GM23338 (cell line): ENCODE results near the gene COL9A2. TPM values are rescaled to one million over a fixed set of nuclear protein-coding genes. Genes with fewer than 3 reads are reported as not detected.

Source experiments
- ATAC-seq: fragments of 200-7000 bp; cut with Tn5 transposase; 3 replicates; pipeline ENCODE4 v1.9.1; 2020
- DNase-seq: peaks from one replicate; pipeline ENCODE4 v3.0.0-alpha.2; 2015; ENCODE audit warnings: low spot score
- H2AFZ ChIP-seq: fragments of 200-600 bp; sonication (generic); 2 replicates; pipeline ENCODE4 v1.8.0; 2016; ENCODE audit warnings: antibody characterized with exemption, mild to moderate bottlenecking, moderate library complexity
- H3F3A ChIP-seq: fragments of 200-600 bp; sonication (generic); replicated peaks from 2 replicates; pipeline ENCODE4 v1.8.0; 2017; ENCODE audit warnings: antibody characterized with exemption, mixed run types, low read depth
- H3K27ac ChIP-seq: fragments of 200-600 bp; sonication (generic); 2 replicates; pipeline ENCODE4 v1.6.1; 2016; ENCODE audit warnings: low read depth
- H3K27me3 ChIP-seq: fragments of 200-600 bp; sonication (generic); 2 replicates; pipeline ENCODE4 v1.8.0; 2016; ENCODE audit warnings: mild to moderate bottlenecking, mixed run types, moderate library complexity; ENCODE audit not compliant: insufficient read depth
- H3K36me3 ChIP-seq: fragments of 200-600 bp; sonication (generic); 2 replicates; pipeline ENCODE4 v1.8.0; 2016; ENCODE audit warnings: mild to moderate bottlenecking; ENCODE audit not compliant: insufficient read depth
- H3K4me1 ChIP-seq: fragments of 200-600 bp; sonication (generic); 2 replicates; pipeline ENCODE4 v1.8.0; 2016; ENCODE audit warnings: mild to moderate bottlenecking, moderate library complexity; ENCODE audit not compliant: insufficient read depth
- H3K4me2 ChIP-seq: fragments of 200-600 bp; sonication (generic); 2 replicates; pipeline ENCODE4 v1.7.1; 2017; ENCODE audit warnings: mixed run types
- H3K4me3 ChIP-seq: fragments of 200-600 bp; sonication (generic); 2 replicates; pipeline ENCODE4 v1.6.1; 2016; ENCODE audit warnings: mixed run types
- H3K79me2 ChIP-seq: fragments of 200-600 bp; sonication (generic); replicated peaks from 2 replicates; pipeline ENCODE4 v1.8.0; 2017; ENCODE audit warnings: mild to moderate bottlenecking; ENCODE audit not compliant: insufficient read depth
- H3K9me2 ChIP-seq: fragments of 200-600 bp; sonication (generic); 2 replicates; pipeline ENCODE4 v1.8.0; 2017; ENCODE audit not compliant: insufficient read depth
- H4K20me1 ChIP-seq: fragments of 200-600 bp; sonication (generic); replicated peaks from 2 replicates; pipeline ENCODE4 v1.8.0; 2017; ENCODE audit warnings: mild to moderate bottlenecking; ENCODE audit not compliant: insufficient read depth
- H3K27ac Mint-ChIP-seq: 2 replicates; pipeline ENCODE4 v1.8.0; 2020; ENCODE audit warnings: inconsistent platforms, mild to moderate bottlenecking, moderate library complexity, mixed read lengths
- H3K27me3 Mint-ChIP-seq: 3 replicates; pipeline ENCODE4 v1.8.0; 2022; ENCODE audit warnings: low read depth, mild to moderate bottlenecking, moderate library complexity, mixed read lengths, inconsistent platforms; ENCODE audit not compliant: insufficient read depth, poor library complexity
- H3K36me3 Mint-ChIP-seq: 3 replicates; pipeline ENCODE4 v1.8.0; 2021; ENCODE audit warnings: low read depth, mild to moderate bottlenecking, inconsistent platforms, moderate library complexity, mixed read lengths
- H3K4me1 Mint-ChIP-seq: 3 replicates; pipeline ENCODE4 v1.8.0; 2020; ENCODE audit warnings: mild to moderate bottlenecking, inconsistent platforms, mixed read lengths
- H3K4me3 Mint-ChIP-seq: 3 replicates; pipeline ENCODE4 v1.8.0; 2021; ENCODE audit warnings: moderate library complexity, mild to moderate bottlenecking, inconsistent platforms, mixed read lengths
- H3K9me3 Mint-ChIP-seq: 3 replicates; pipeline ENCODE4 v1.8.0; 2020; ENCODE audit warnings: moderate library complexity, mild to moderate bottlenecking, inconsistent platforms, mixed read lengths
- CREB1 ChIP-seq: fragments of 250-450 bp; sonication (Bioruptor Pico); IDR thresholded peaks from 2 replicates; pipeline ENCODE4 v1.5.0; 2020; ENCODE audit warnings: low read depth, mild to moderate bottlenecking, moderate library complexity
- CTCF ChIP-seq, 2 experiments: fragments of 200-600 bp in 1 of 2; sonication (generic) in 1 of 2; conservative IDR thresholded peaks; 2 replicates each; pipeline versions ENCODE4 v1.5.1 to v1.6.1; 2016 to 2017; ENCODE audit warnings: antibody characterized with exemption in 2 of 2, low read depth in 2 of 2, mild to moderate bottlenecking in 2 of 2, moderate library complexity in 1 of 2
- ETS1 ChIP-seq: IDR thresholded peaks from 2 replicates; pipeline ENCODE4 v1.6.1; 2016; ENCODE audit warnings: antibody characterized with exemption
- EZH2 ChIP-seq: fragments of 200-600 bp; sonication (generic); IDR thresholded peaks from one replicate; pipeline ENCODE4 v1.8.0; 2017; ENCODE audit warnings: antibody characterized with exemption, mild to moderate bottlenecking, low read depth; ENCODE audit not compliant: unreplicated experiment
- EZH2phosphoT487 ChIP-seq: fragments of 200-600 bp; sonication (generic); IDR thresholded peaks from one replicate; pipeline ENCODE4 v1.8.1; 2018; ENCODE audit warnings: antibody characterized with exemption; ENCODE audit not compliant: unreplicated experiment
- JUNB ChIP-seq: IDR thresholded peaks from one replicate; pipeline ENCODE4 v1.6.1; 2016; ENCODE audit warnings: antibody characterized with exemption; ENCODE audit not compliant: unreplicated experiment
- POLR2AphosphoS5 ChIP-seq: IDR thresholded peaks from 2 replicates; pipeline ENCODE4 v1.6.1; 2016; ENCODE audit warnings: antibody characterized with exemption, low read depth
- REST ChIP-seq: IDR thresholded peaks from one replicate; pipeline ENCODE4 v1.6.1; 2018; ENCODE audit warnings: antibody characterized with exemption; ENCODE audit not compliant: unreplicated experiment
- STAT1 ChIP-seq: IDR thresholded peaks from one replicate; pipeline ENCODE4 v1.6.1; 2016; ENCODE audit warnings: antibody characterized with exemption; ENCODE audit not compliant: unreplicated experiment
- ZNF114 ChIP-seq: fragments of 250-450 bp; sonication (Bioruptor Pico); IDR thresholded peaks from 2 replicates; pipeline ENCODE4 v1.5.0; 2020; ENCODE audit warnings: mild to moderate bottlenecking, moderate library complexity
- ZNF331 ChIP-seq: fragments of 250-450 bp; sonication (Bioruptor Pico); IDR thresholded peaks from 2 replicates; pipeline ENCODE4 v1.5.0; 2020; ENCODE audit warnings: low read depth, mild to moderate bottlenecking, moderate library complexity
- ZNF462 ChIP-seq: fragments of 250-450 bp; sonication (Bioruptor Pico); IDR thresholded peaks from 2 replicates; pipeline ENCODE4 v1.5.0; 2020; ENCODE audit warnings: mild to moderate bottlenecking, moderate library complexity
- polyA plus RNA-seq: library from polyadenylated mRNA; unstranded; fragments of >200 nt; fragmentation: Nextera tagmentation; extraction: Ambion mirVana; gene quantifications from 2 replicates; pipeline ENCODE4 v1.2.1, GENCODE V29; 2016
- total RNA-seq: library from RNA; depleted of rRNA; stranded (reverse); fragments of >200 nt; shearing (Covaris generic); gene quantifications from 2 replicates; pipeline ENCODE4 v1.2.3, GENCODE V29; 2014

The COL9A2 gene
- total and polyA plus RNA-seq, 2 experiments from 2014 or later = 2.6 to 2.8 TPM

- TF ChIP-seq STAT1 = no peak
Measured at GRCh38 chr1:40314721-40315238, 2.3 kb downstream of the COL9A2 start (continued).

- Histone ChIP-seq H3K4me1 (peaks cover 19% of the 10 kb centered on the region), H3K9me2 (no peaks in the 10 kb centered on the region), H3K36me3 (no peaks in the 10 kb centered on the region), H3K4me3 (peak overlapping the region; percentile 72), H3K27ac (no peak overlapping the region), H3K4me2 (peak overlapping the region; percentile 92), H3K27me3 (peaks cover 70% of the 10 kb centered on the region), H4K20me1 (no peaks in the 10 kb centered on the region), H3K79me2 (no peaks in the 10 kb centered on the region), H2AFZ (peak overlapping the region; percentile 99), H3F3A (no peaks in the 10 kb centered on the region)
- no peaks in the 10 kb centered on the region; the same call in 2 of the 3 replicates for H3K36me3 Mint-ChIP-seq
- DNase-seq (no peak), ATAC-seq (no peak)
- H3K27me3 Mint-ChIP-seq = peaks cover 50% of the 10 kb centered on the region
- H3K4me1 Mint-ChIP-seq = peaks cover 20% of the 10 kb centered on the region
- H3K9me3 Mint-ChIP-seq = no peaks in the 10 kb centered on the region
- H3K4me3 Mint-ChIP-seq = peak overlapping the region; percentile 72
- no peak overlapping the region for H3K27ac Mint-ChIP-seq
- TF ChIP-seq ETS1 = no peak
- TF ChIP-seq EZH2phosphoT487 = no peak
- no peak for TF ChIP-seq CREB1
- no peak for TF ChIP-seq ZNF114 (CRISPR knock-in tag)
- TF ChIP-seq ZNF462 (CRISPR knock-in tag) = no peak
- no peak for TF ChIP-seq JUNB
- TF ChIP-seq STAT1 = no peak
- no peak for TF ChIP-seq ZNF331
- TF ChIP-seq REST = no peak
- TF ChIP-seq EZH2 = no peak
- no peak for TF ChIP-seq CTCF (conservative IDR thresholded peaks at IDR 0.05; ENCODE audit: low read depth in 2 of 2)
- TF ChIP-seq POLR2AphosphoS5 = no peak
Measured at GRCh38 chr1:40313958-40314720, 2.9 kb downstream of the COL9A2 start.
